Measurements from ENCODE around the gene ZNF319. TPM values are rescaled to one million over a fixed set of nuclear protein-coding genes. Genes with fewer than 3 reads are reported as not detected.

The ZNF319 gene
- total RNA-seq, 1 experiment from 2014 or later: 5.5 TPM

- TF ChIP-seq, protein P1, sequence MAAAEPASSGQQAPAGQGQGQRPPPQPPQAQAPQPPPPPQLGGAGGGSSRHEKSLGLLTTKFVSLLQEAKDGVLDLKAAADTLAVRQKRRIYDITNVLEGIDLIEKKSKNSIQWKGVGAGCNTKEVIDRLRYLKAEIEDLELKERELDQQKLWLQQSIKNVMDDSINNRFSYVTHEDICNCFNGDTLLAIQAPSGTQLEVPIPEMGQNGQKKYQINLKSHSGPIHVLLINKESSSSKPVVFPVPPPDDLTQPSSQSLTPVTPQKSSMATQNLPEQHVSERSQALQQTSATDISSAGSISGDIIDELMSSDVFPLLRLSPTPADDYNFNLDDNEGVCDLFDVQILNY (CRISPR knock-in tag; IDR thresholded peaks at IDR 0.05): peak; percentile 73; the same call in 1 of the 2 replicates
- TF ChIP-seq GABPB1 (CRISPR knock-in tag; IDR thresholded peaks at IDR 0.05) (0 out of 2 replicates have a peak, but pooled peaks have one; percentile 45), ZNF281 (CRISPR knock-in tag; IDR thresholded peaks at IDR 0.05) (peak; percentile 51; the same call in 1 of the 2 replicates), MYBL2 (CRISPR knock-in tag; IDR thresholded peaks at IDR 0.05) (peak; percentile 24; the same call in 1 of the 2 replicates), MAX (CRISPR knock-in tag; IDR thresholded peaks at IDR 0.05) (peak; percentile 78), CDX4 (CRISPR knock-in tag; IDR thresholded peaks at IDR 0.05; ENCODE audit: borderline replicate concordance) (no peak), SP1 (CRISPR knock-in tag; conservative IDR thresholded peaks at IDR 0.05) (peak; percentile 83), KAT7 (CRISPR knock-in tag; IDR thresholded peaks at IDR 0.05; ENCODE audit: borderline replicate concordance) (peak; percentile 54; the same call in 1 of the 2 replicates), EMX1 (CRISPR knock-in tag; IDR thresholded peaks at IDR 0.05) (no peak), ZNF121 (CRISPR knock-in tag; IDR thresholded peaks at IDR 0.05) (0 out of 2 replicates have a peak, but pooled peaks have one; percentile 27)
- TF ChIP-seq, protein P2, sequence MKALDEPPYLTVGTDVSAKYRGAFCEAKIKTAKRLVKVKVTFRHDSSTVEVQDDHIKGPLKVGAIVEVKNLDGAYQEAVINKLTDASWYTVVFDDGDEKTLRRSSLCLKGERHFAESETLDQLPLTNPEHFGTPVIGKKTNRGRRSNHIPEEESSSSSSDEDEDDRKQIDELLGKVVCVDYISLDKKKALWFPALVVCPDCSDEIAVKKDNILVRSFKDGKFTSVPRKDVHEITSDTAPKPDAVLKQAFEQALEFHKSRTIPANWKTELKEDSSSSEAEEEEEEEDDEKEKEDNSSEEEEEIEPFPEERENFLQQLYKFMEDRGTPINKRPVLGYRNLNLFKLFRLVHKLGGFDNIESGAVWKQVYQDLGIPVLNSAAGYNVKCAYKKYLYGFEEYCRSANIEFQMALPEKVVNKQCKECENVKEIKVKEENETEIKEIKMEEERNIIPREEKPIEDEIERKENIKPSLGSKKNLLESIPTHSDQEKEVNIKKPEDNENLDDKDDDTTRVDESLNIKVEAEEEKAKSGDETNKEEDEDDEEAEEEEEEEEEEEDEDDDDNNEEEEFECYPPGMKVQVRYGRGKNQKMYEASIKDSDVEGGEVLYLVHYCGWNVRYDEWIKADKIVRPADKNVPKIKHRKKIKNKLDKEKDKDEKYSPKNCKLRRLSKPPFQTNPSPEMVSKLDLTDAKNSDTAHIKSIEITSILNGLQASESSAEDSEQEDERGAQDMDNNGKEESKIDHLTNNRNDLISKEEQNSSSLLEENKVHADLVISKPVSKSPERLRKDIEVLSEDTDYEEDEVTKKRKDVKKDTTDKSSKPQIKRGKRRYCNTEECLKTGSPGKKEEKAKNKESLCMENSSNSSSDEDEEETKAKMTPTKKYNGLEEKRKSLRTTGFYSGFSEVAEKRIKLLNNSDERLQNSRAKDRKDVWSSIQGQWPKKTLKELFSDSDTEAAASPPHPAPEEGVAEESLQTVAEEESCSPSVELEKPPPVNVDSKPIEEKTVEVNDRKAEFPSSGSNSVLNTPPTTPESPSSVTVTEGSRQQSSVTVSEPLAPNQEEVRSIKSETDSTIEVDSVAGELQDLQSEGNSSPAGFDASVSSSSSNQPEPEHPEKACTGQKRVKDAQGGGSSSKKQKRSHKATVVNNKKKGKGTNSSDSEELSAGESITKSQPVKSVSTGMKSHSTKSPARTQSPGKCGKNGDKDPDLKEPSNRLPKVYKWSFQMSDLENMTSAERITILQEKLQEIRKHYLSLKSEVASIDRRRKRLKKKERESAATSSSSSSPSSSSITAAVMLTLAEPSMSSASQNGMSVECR (CRISPR knock-in tag; IDR thresholded peaks at IDR 0.05; ENCODE audit: borderline replicate concordance): 0 out of 2 replicates have a peak, but pooled peaks have one; percentile 8
Measured at GRCh38 chr16:58000706-58001676, 519 bp upstream of the ZNF319 start, which contains the start of gene USB1 (continued).

- DNase-seq (ENCODE audit: low spot score) (no peak), ATAC-seq (no peak)
- H3K27me3 Mint-ChIP-seq (ENCODE audit: low read depth): no peaks in the 10 kb centered on the region
- ChIA-PET POLR2A (interaction anchor here (0.9 kb wide), 1 partner anchor 33 kb away, joined by 3 read pairs; no protein-coding TSS in a partner anchor), CTCF (interaction anchor here (0.5 to 6.1 kb wide), 22 partner anchors 10 to 537 kb away, joined by 3 to 56 read pairs (median 4); partner anchors contain the start of genes MMP15 and POLR2C)
- H3K4me3 Mint-ChIP-seq: peak overlapping the region; percentile 64
- no peak overlapping the region for H3K27ac Mint-ChIP-seq
- H3K36me3 Mint-ChIP-seq: peaks cover 12% of the 10 kb centered on the region
- peaks cover 23% of the 10 kb centered on the region for H3K4me1 Mint-ChIP-seq
- TF ChIP-seq FOXP4 (CRISPR knock-in tag; IDR thresholded peaks at IDR 0.05) (no peak), ZNF512 (CRISPR knock-in tag; IDR thresholded peaks at IDR 0.05; ENCODE audit: borderline replicate concordance) (no peak), IRF1 (CRISPR knock-in tag; IDR thresholded peaks at IDR 0.05) (no peak)
- no peaks in the 10 kb centered on the region for H3K9me3 Mint-ChIP-seq
Measured at GRCh38 chr16:57999366-57999970, 1.0 kb downstream of the ZNF319 start.
